Pancreas (tissue), 10 donors: ENCODE data around the gene RAB24. TPM values are rescaled to one million over a fixed set of nuclear protein-coding genes. Genes with fewer than 3 reads are reported as not detected.

Source experiments
- ATAC-seq, 4 donors: fragments of 200-7000 bp; cut with Tn5 transposase; one replicate each; pipeline versions ENCODE4 v1.8.0 to v1.9.1; 2020; ENCODE audit warnings: mild to moderate bottlenecking in 4 of 4, moderate library complexity in 4 of 4
- DNase-seq, 6 donors: peaks; one replicate each; pipeline ENCODE4 v3.0.0-alpha.2; 2020
- FAIRE-seq: peaks from 2 replicates; lab custom pipeline; 2012; peaks lifted over from hg19 to GRCh38; lab: Jason Lieb, UNC
- H3K27ac ChIP-seq, 4 donors: fragments of 200-600 bp; sonication (generic); 1 replicate in 3 of 4; 2 replicates in 1 of 4; pipeline versions ENCODE4 v1.5.0 to v1.8.0; 2020
- H3K27me3 ChIP-seq, 4 donors: fragments of 200-600 bp; one replicate each; pipeline ENCODE4 v1.8.0; 2021
- H3K36me3 ChIP-seq, 3 donors: fragments of 200-600 bp; sonication (generic) in 1 of 3; one replicate each; pipeline versions ENCODE4 v1.5.0 to v1.8.0; 2020 to 2021
- H3K4me1 ChIP-seq, 3 donors: fragments of 200-600 bp; one replicate each; pipeline ENCODE4 v1.8.0; 2021
- H3K4me3 ChIP-seq, 4 donors: fragments of 200-600 bp; sonication (generic) in 2 of 4; one replicate each; pipeline versions ENCODE4 v1.5.0 to v1.8.0; 2020 to 2021
- H3K9me3 ChIP-seq, 4 donors: fragments of 200-600 bp; one replicate each; pipeline ENCODE4 v1.8.0; 2021
- CTCF ChIP-seq, 4 donors: fragments of 200-600 bp; sonication (generic) in 3 of 4; IDR thresholded peaks; one replicate each; pipeline versions ENCODE4 v1.5.0 to v1.8.0; 2021; ENCODE audit warnings: antibody characterized with exemption in 4 of 4
- WGBS, 2 donors: extraction: QIAGEN DNeasy Blood & Tissue Kit; methylation state at CpG; one replicate each; pipeline ENCODE4 v1.1.7; 2013; 5-methylcytosine and 5-hydroxymethylcytosine counted together
- intact Hi-C, 3 donors: fragments of 100-400 bp; cut with DNase I; formaldehyde crosslinking; loops; one replicate each; pipeline versions ENCODE4 v1.11.1 to v1.14.2; 2022
- polyA plus RNA-seq, 2 donors: library from polyadenylated mRNA; stranded (reverse); fragments of 200-250 nt; gene quantifications; one replicate each; pipeline ENCODE4 v1.2.3, GENCODE V29; 2013
- total RNA-seq, 6 donors: library from RNA; stranded (reverse); fragmentation: NEBNext Ultra II Directional in 4 of 6; extraction: Animal tissue kit (Norgen Biotek cat#: 25700) in 4 of 6; gene quantifications; one replicate each; pipeline versions ENCODE4 v1.2.1 to v1.2.4, GENCODE V29; 2021 to 2023
- donor health status: healthy with polysubstance abuse.
- donor health status: DM: no; HTN: no; CAD: no; lungs with moderate emphysema.
- donor health status: DM: no; HTN: no; CAD: no.
- donor health status: control.
- donor health status: control.
- donor health status: Bipolar disorder and iron deficiency.
- donor health status: DM: yes; HTN: yes; CAD: no.
- donor health status: DM: no; HTN: no; CAD: no.
- donor health status: DM: no; HTN: no; CAD: no.
- donor health status: DM: yes; HTN: yes; CAD: no.

Gene RAB24
- total and polyA plus RNA-seq, 8 donors: 34.5 to 160 (median 38.6) TPM

- Histone ChIP-seq H3K27ac (peak overlapping the region in 2 of 4 donors; percentile 16 to 33), H3K9me3 (no peaks in the 10 kb centered on the region), H3K36me3 (peaks cover 0 to 31% (median 20%) of the 10 kb centered on the region in 3 donors), H3K4me3 (no peak overlapping the region), H3K4me1 (peaks cover 5 to 25% (median 24%) of the 10 kb centered on the region in 3 donors), H3K27me3 (no peaks in the 10 kb centered on the region)
- TF ChIP-seq CTCF (IDR thresholded peaks at IDR 0.05): no peak
- DNase-seq (peak in 4 of 6 donors; percentile 58 to 74 (median 64)), ATAC-seq (peak; percentile 8 to 54 (median 44)), FAIRE-seq (no peak)
- intact Hi-C loops: loop anchor here in 1 of 3 donors (2.0 kb wide), 1 partner anchor 15 kb away; no protein-coding TSS in a partner anchor
- WGBS, 2 donors: 49% methylated on average over 6 of the region's 6 CpGs
Measured at GRCh38 chr5:177329883-177330282, 26.4 kb upstream of the RAB24 start.

GRCh38 chr5:177328545-177329231 lies 25.2 kb upstream of the RAB24 start:
- TF ChIP-seq CTCF (IDR thresholded peaks at IDR 0.05): no peak
- peaks cover 0 to 19% (median 8%) of the 10 kb centered on the region in 3 donors for H3K36me3 ChIP-seq
- intact Hi-C loops: loop anchor here in 1 of 3 donors (2.0 kb wide), 1 partner anchor 16 kb away; no protein-coding TSS in a partner anchor
- no peak for ATAC-seq
- 89 to 92% methylated on average over 19 of the region's 19 CpGs for WGBS, 2 donors
- H3K27ac ChIP-seq: peak overlapping the region in 3 of 4 donors; percentile 41 to 54 (median 52)
- peak in 1 of 6 donors; percentile 25 for DNase-seq
- no peaks in the 10 kb centered on the region for H3K27me3 ChIP-seq
- H3K4me1 ChIP-seq: peaks cover 5 to 25% (median 24%) of the 10 kb centered on the region in 3 donors
- no peak for FAIRE-seq
- no peaks in the 10 kb centered on the region for H3K9me3 ChIP-seq
- no peak overlapping the region for H3K4me3 ChIP-seq

- Histone ChIP-seq H3K4me3 (no peak overlapping the region), H3K27ac (peak overlapping the region; percentile 37 to 54 (median 46)), H3K9me3 (no peaks in the 10 kb centered on the region), H3K4me1 (peaks cover 5 to 25% (median 24%) of the 10 kb centered on the region in 3 donors), H3K36me3 (peaks cover 0 to 10% (median 3%) of the 10 kb centered on the region in 3 donors), H3K27me3 (no peaks in the 10 kb centered on the region)
- no peak for FAIRE-seq
- TF ChIP-seq CTCF (IDR thresholded peaks at IDR 0.05): no peak
- 56 to 70% methylated on average over 28 of the region's 28 CpGs for WGBS, 2 donors
- peak in 5 of 6 donors; percentile 51 to 75 (median 57) for DNase-seq
- intact Hi-C loops: loop anchor here in 1 of 3 donors (2.0 kb wide), 1 partner anchor 17 kb away; no protein-coding TSS in a partner anchor
- ATAC-seq: peak; percentile 21 to 49 (median 38)
Measured at GRCh38 chr5:177327539-177328522, 24.3 kb upstream of the RAB24 start.

GRCh38 chr5:177325868-177326381 lies 22.4 kb upstream of the RAB24 start:
- Histone ChIP-seq H3K4me1 (peaks cover 5 to 25% (median 24%) of the 10 kb centered on the region in 3 donors), H3K36me3 (peaks cover 0 to 3% (median 0%) of the 10 kb centered on the region in 3 donors), H3K9me3 (no peaks in the 10 kb centered on the region), H3K27ac (peak overlapping the region in 3 of 4 donors; percentile 11 to 39 (median 28)), H3K27me3 (no peaks in the 10 kb centered on the region), H3K4me3 (no peak overlapping the region)
- peak; percentile 54 to 64 (median 57) for ATAC-seq
- FAIRE-seq: no peak
- TF ChIP-seq CTCF (IDR thresholded peaks at IDR 0.05): no peak
- WGBS, 2 donors: 30 to 35% methylated on average over 1 of the region's 1 CpG
- peak in 1 of 6 donors; percentile 30 for DNase-seq
- intact Hi-C loops: no loop called here
